ENCODE results near the gene LRRC37A3.
"Not testable (repeated sequence)": the region's sequence is repeated elsewhere in the genome, so short reads cannot be mapped to it uniquely, and the experiment has no call there.

GRCh38 chr17:64840960-64841359, 78.3 kb downstream of the LRRC37A3 start:
- not testable (repeated sequence) for TF ChIP-seq POLR2A (IDR thresholded peaks at IDR 0.05; ENCODE audit: extremely low read depth, insufficient read length); MAX (IDR thresholded peaks at IDR 0.05; ENCODE audit: low read depth, low read length)
- TF ChIP-seq, protein P1, sequence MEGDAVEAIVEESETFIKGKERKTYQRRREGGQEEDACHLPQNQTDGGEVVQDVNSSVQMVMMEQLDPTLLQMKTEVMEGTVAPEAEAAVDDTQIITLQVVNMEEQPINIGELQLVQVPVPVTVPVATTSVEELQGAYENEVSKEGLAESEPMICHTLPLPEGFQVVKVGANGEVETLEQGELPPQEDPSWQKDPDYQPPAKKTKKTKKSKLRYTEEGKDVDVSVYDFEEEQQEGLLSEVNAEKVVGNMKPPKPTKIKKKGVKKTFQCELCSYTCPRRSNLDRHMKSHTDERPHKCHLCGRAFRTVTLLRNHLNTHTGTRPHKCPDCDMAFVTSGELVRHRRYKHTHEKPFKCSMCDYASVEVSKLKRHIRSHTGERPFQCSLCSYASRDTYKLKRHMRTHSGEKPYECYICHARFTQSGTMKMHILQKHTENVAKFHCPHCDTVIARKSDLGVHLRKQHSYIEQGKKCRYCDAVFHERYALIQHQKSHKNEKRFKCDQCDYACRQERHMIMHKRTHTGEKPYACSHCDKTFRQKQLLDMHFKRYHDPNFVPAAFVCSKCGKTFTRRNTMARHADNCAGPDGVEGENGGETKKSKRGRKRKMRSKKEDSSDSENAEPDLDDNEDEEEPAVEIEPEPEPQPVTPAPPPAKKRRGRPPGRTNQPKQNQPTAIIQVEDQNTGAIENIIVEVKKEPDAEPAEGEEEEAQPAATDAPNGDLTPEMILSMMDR (IDR thresholded peaks at IDR 0.05; ENCODE audit: low read depth, low read length), result not testable (repeated sequence)
